MG63 (cell line): ENCODE measurements around the gene TMBIM1. TPM values are rescaled to one million over a fixed set of nuclear protein-coding genes. Genes with fewer than 3 reads are reported as not detected.

Experiments
- DNase-seq: peaks from one replicate; pipeline ENCODE4 v3.0.0-alpha.2; 2020
- H3K27me3 ChIP-seq: fragments of 250-450 bp; sonication (Bioruptor Pico); 2 replicates; pipeline ENCODE4 v1.5.1; 2020; ENCODE audit warnings: mild to moderate bottlenecking, moderate library complexity
- H3K36me3 ChIP-seq: fragments of 250-450 bp; sonication (Bioruptor Pico); 2 replicates; pipeline ENCODE4 v1.5.1; 2020; ENCODE audit warnings: mild to moderate bottlenecking, moderate library complexity
- H3K4me3 ChIP-seq: fragments of 250-450 bp; sonication (Bioruptor Pico); 2 replicates; pipeline ENCODE4 v1.5.1; 2020; ENCODE audit warnings: mild to moderate bottlenecking, moderate library complexity
- H3K9me3 ChIP-seq: fragments of 250-450 bp; sonication (Bioruptor Pico); 2 replicates; pipeline ENCODE4 v1.5.1; 2020; ENCODE audit warnings: mild to moderate bottlenecking, moderate library complexity
- total RNA-seq: library from RNA; depleted of rRNA; stranded (reverse); fragments of >200 nt; shearing (Covaris generic); gene quantifications from 2 replicates; pipeline ENCODE4 v1.2.3, GENCODE V29; 2014; ENCODE audit warnings: low replicate concordance

The TMBIM1 gene
- total RNA-seq, 1 experiment from 2014 or later: 125 TPM

GRCh38 chr2:218256612-218257350, 35.5 kb downstream of the TMBIM1 start:
- Histone ChIP-seq H3K36me3 (peaks cover 40% of the 10 kb centered on the region), H3K9me3 (no peaks in the 10 kb centered on the region), H3K4me3 (no peak overlapping the region), H3K27me3 (no peaks in the 10 kb centered on the region)
- DNase-seq: no peak

DNA sequence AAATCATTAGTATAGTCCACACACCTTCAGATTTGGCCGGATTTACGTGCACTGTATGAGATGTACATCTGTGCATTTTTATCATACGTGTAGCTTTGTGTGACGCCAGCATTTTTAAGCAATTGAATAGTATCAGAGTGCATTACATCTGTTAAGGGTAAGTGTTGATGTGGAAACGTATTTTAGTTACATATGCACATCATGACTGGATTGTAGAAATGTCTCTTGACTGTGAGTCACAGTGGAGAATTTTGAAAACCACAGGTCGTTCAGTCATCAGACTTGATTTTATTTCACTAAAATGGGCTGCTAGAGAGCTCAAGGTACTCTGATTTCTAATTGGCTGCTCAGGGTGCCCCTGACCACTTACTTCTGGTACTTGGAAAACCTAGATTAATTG, 36.9 kb downstream of the TMBIM1 start:
- no peaks in the 10 kb centered on the region for H3K9me3 ChIP-seq
- no peaks in the 10 kb centered on the region for H3K27me3 ChIP-seq
- no peak overlapping the region for H3K4me3 ChIP-seq
- DNase-seq: no peak
- H3K36me3 ChIP-seq: peaks cover 49% of the 10 kb centered on the region

GRCh38 chr2:218253232-218253625, 39.1 kb downstream of the TMBIM1 start:
- Histone ChIP-seq H3K36me3 (peaks cover 71% of the 10 kb centered on the region), H3K9me3 (no peaks in the 10 kb centered on the region), H3K4me3 (no peak overlapping the region), H3K27me3 (no peaks in the 10 kb centered on the region)
- DNase-seq: no peak

DNA sequence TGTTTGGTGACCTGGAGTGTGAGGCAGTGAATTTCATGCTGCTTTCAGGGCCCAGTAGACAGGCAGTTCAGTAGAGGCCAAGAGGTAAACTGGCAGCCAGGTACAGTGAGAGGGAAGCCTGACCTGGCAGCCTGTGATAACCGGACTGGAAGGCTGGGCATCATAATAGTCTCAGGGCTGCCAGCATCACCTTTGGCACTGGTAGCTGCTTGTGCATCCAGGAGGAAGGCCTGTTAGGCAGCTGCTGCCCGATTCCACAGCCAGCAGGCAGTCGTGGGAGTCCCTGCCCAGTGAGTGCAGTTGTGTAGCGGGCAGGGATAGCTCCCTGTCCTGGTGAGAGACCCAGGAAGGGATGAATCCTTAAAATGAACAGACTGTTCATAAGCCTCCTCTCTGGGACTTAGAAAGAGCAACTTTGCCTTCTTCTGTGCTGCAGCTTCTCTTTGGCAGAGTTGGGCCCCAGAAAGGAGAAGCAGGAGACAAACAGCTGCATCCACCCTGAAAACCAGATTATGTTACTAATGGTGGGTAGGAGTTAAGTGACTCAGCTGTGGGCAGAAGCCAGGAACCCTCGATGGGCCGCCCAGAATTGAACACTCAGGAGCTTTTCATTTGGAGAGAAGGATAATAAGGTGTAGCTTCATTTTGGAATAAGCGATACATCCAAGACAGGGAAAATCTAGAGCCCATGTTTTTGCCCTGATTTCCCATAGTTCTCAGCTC, 39.6 kb downstream of the TMBIM1 start:
- H3K4me3 ChIP-seq: no peak overlapping the region
- H3K36me3 ChIP-seq: peaks cover 75% of the 10 kb centered on the region
- H3K27me3 ChIP-seq: no peaks in the 10 kb centered on the region
- no peaks in the 10 kb centered on the region for H3K9me3 ChIP-seq
- DNase-seq: peak; percentile 26

DNA sequence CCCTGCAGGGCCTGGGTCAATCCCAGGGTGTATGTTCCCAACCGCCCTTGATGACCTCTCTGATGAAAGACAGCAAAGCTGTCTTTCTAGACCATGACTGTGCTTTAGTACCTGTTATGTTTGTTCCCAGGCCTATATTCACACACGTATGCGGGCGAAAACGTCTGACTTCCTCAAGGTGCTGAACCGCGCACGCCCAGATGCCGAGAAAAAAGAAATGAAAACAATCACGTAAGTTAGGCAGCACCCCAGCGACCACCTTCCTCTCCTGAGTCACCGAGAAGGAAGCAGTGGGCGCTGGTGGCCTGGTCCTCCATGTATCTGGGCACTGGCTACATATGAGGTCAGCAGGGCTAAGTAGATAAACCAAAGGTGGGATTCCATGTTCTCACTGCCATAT, 42.6 kb downstream of the TMBIM1 start:
- Histone ChIP-seq H3K36me3 (peaks cover 90% of the 10 kb centered on the region), H3K4me3 (no peak overlapping the region), H3K9me3 (no peaks in the 10 kb centered on the region), H3K27me3 (no peaks in the 10 kb centered on the region)
- no peak for DNase-seq

DNA sequence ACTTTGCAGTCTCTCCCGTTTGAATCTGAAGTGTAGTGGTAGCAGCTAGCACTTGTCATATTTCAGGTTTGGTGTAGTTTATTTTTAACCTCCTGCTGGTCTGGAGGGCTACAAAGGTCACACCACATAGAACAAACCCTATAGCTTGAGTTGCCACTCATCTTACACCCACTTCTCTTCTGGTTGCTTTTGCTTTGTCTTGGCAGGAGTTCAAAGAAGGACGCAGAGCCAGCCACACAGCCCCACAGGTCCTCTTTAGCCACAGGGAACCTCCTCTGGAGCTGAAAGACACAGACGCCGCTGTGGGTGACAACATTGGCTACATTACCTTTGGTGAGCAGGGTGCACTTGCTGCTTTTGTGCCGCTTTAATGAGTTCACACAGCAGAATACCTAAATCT, 47.1 kb downstream of the TMBIM1 start:
- Histone ChIP-seq H3K27me3 (no peaks in the 10 kb centered on the region), H3K36me3 (peaks cover 98% of the 10 kb centered on the region), H3K4me3 (no peak overlapping the region), H3K9me3 (no peaks in the 10 kb centered on the region)
- no peak for DNase-seq

GRCh38 chr2:218244665-218245064, 47.6 kb downstream of the TMBIM1 start:
- no peak for DNase-seq
- Histone ChIP-seq H3K27me3 (no peaks in the 10 kb centered on the region), H3K9me3 (no peaks in the 10 kb centered on the region), H3K36me3 (peaks cover 98% of the 10 kb centered on the region), H3K4me3 (no peak overlapping the region)

GRCh38 chr2:218244204-218244603, 48.1 kb downstream of the TMBIM1 start:
- H3K4me3 ChIP-seq: no peak overlapping the region
- peaks cover 98% of the 10 kb centered on the region for H3K36me3 ChIP-seq
- H3K27me3 ChIP-seq: no peaks in the 10 kb centered on the region
- H3K9me3 ChIP-seq: no peaks in the 10 kb centered on the region
- DNase-seq: no peak

DNA sequence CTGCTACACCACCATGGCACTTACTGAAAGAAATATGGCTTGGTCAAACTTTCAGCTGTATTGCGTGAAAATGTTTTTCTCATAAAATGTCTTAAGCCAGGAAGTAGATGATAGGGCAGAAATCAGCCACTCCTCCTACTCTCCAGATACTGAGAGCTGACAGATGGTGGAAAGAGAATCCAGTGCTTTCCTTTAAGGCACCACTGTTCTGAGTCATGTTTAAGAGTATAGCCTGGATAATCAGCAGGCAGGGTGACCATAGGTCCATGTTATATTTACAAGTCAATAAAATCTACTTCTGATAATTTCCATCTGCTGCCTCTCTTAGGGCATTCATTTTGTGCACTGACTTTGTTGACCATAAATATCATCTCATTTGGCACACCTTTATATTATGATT, 53.4 kb downstream of the TMBIM1 start:
- DNase-seq: no peak
- H3K36me3 ChIP-seq: peaks cover 95% of the 10 kb centered on the region
- H3K4me3 ChIP-seq: no peak overlapping the region
- H3K27me3 ChIP-seq: no peaks in the 10 kb centered on the region
- no peaks in the 10 kb centered on the region for H3K9me3 ChIP-seq

- Histone ChIP-seq H3K36me3 (peaks cover 93% of the 10 kb centered on the region), H3K4me3 (no peak overlapping the region), H3K9me3 (no peaks in the 10 kb centered on the region), H3K27me3 (no peaks in the 10 kb centered on the region)
- no peak for DNase-seq
Measured at GRCh38 chr2:218236829-218237228, 55.5 kb downstream of the TMBIM1 start.

GRCh38 chr2:218235017-218235416, 57.3 kb downstream of the TMBIM1 start:
- H3K36me3 ChIP-seq: peaks cover 93% of the 10 kb centered on the region
- DNase-seq: no peak
- no peaks in the 10 kb centered on the region for H3K9me3 ChIP-seq
- no peaks in the 10 kb centered on the region for H3K27me3 ChIP-seq
- no peak overlapping the region for H3K4me3 ChIP-seq

- DNase-seq: no peak
- no peaks in the 10 kb centered on the region for H3K27me3 ChIP-seq
- no peaks in the 10 kb centered on the region for H3K9me3 ChIP-seq
- H3K36me3 ChIP-seq: peaks cover 93% of the 10 kb centered on the region
- H3K4me3 ChIP-seq: no peak overlapping the region
Measured at GRCh38 chr2:218234521-218234920, 57.8 kb downstream of the TMBIM1 start.

GRCh38 chr2:218233543-218233942, 58.8 kb downstream of the TMBIM1 start:
- DNase-seq: no peak
- Histone ChIP-seq H3K36me3 (peaks cover 91% of the 10 kb centered on the region), H3K4me3 (no peak overlapping the region), H3K27me3 (no peaks in the 10 kb centered on the region), H3K9me3 (no peaks in the 10 kb centered on the region)

DNA sequence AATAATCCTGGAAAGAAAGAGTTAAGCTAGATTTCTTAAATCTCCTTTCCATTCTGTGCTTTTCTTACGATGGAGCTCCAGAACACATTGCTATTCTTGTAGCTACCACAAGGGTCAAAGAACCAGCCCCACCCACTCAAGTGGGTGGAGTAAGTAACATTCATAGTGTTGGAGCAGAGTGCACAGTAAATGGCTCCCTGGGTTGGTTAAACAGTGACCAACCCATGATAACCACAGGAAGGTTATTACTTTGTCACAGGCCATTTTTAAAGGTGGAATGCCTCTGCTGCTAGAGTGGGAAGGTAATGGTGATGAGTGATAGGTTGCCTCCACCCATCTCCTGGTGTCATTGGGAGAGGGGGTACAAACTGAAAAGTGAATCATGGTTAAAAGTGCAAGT, 61.4 kb downstream of the TMBIM1 start:
- H3K4me3 ChIP-seq: no peak overlapping the region
- H3K27me3 ChIP-seq: no peaks in the 10 kb centered on the region
- peaks cover 86% of the 10 kb centered on the region for H3K36me3 ChIP-seq
- no peak for DNase-seq
- H3K9me3 ChIP-seq: no peaks in the 10 kb centered on the region

GRCh38 chr2:218229851-218230250, 62.5 kb downstream of the TMBIM1 start:
- no peak for DNase-seq
- H3K4me3 ChIP-seq: no peak overlapping the region
- no peaks in the 10 kb centered on the region for H3K9me3 ChIP-seq
- peaks cover 86% of the 10 kb centered on the region for H3K36me3 ChIP-seq
- no peaks in the 10 kb centered on the region for H3K27me3 ChIP-seq

DNA sequence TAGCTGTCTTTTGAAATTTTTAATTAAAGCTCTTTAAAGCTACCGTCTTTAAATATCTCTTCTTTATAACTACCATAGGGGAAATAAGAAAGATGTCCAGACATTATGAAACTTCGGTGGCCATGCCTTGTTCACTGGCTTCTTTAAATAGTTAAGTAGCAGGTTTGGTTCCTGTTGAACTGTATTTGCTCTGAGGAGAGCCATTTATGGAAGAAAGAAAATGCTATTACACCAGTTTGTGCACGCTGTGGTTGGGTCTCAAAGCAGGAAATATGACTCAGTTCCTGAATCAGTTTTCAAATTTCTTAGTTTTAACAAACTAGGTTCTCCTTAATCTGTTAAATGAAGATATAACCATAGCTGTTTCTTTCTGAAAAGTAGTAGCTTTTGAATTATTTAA, 63.1 kb downstream of the TMBIM1 start:
- Histone ChIP-seq H3K4me3 (no peak overlapping the region), H3K36me3 (peaks cover 86% of the 10 kb centered on the region), H3K9me3 (no peaks in the 10 kb centered on the region), H3K27me3 (no peaks in the 10 kb centered on the region)
- DNase-seq: peak; percentile 11

- Histone ChIP-seq H3K27me3 (no peaks in the 10 kb centered on the region), H3K4me3 (no peak overlapping the region), H3K36me3 (peaks cover 79% of the 10 kb centered on the region), H3K9me3 (no peaks in the 10 kb centered on the region)
- DNase-seq: no peak
Measured at GRCh38 chr2:218228366-218229090, 63.8 kb downstream of the TMBIM1 start.
